PFSK-1 (cell line): ENCODE data around the gene PRRC2A.

ENCODE experiments used
- POLR2AphosphoS5 ChIP-seq: IDR thresholded peaks from 2 replicates; pipeline ENCODE4 v1.6.1; 2012; ENCODE audit warnings: low read depth, mild to moderate bottlenecking, control low read depth, low read length, moderate library complexity
- SIN3A ChIP-seq: IDR thresholded peaks from 2 replicates; pipeline ENCODE4 v1.6.1; 2012; ENCODE audit warnings: mild to moderate bottlenecking, low read length, moderate library complexity, borderline replicate concordance; ENCODE audit not compliant: insufficient read depth
- TAF1 ChIP-seq: IDR thresholded peaks from 2 replicates; pipeline ENCODE4 v1.6.1; 2012; ENCODE audit warnings: low read length, control low read depth, borderline replicate concordance; ENCODE audit not compliant: insufficient read depth
- TF ChIP-seq, protein P1 (sequence below), 2 experiments: IDR thresholded peaks; 2 replicates each; pipeline versions ENCODE4 v1.6.1 to v1.8.0; 2011 to 2012; ENCODE audit warnings: low read depth in 2 of 2, low read length in 2 of 2, control low read depth in 1 of 2, inconsistent platforms in 1 of 2, mild to moderate bottlenecking in 1 of 2, moderate library complexity in 1 of 2; ENCODE audit not compliant: insufficient read depth in 1 of 2

DNA sequence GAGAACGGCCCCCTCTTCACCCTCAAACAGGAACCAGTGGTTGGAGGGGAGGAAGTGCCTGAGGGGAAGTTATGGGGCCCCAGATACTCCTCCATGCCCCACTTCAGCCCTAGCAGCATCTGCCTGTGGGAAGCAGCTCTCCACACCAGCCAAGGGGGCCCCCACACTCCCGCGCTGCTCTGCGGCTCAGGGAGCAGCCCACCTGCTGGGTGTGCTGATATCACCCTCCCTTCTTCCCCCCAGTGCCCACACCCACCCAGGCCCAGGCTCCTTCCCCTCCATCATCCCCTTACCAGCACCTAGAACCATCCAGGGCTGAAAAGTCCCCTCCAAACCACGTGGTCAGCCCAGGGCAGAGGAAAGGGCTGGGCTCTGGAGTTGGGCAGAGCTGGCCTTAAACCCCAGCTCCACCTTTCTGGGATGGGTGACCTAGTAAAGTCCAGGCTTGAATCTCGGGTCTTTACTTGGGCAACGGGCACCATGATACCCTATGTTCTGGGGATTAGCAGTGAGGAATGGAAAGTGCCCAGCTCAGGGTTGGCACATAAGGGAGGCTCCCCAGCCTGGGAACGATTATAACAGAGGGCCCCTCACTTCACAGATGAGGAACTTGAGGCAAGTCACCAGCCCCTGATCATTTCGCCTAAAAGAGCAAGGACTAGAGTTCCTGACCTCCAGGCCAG, 33.8 kb upstream of the PRRC2A start:
- TF ChIP-seq POLR2AphosphoS5 (no peak), TAF1 (no peak), SIN3A (no peak)
- TF ChIP-seq, protein P1, sequence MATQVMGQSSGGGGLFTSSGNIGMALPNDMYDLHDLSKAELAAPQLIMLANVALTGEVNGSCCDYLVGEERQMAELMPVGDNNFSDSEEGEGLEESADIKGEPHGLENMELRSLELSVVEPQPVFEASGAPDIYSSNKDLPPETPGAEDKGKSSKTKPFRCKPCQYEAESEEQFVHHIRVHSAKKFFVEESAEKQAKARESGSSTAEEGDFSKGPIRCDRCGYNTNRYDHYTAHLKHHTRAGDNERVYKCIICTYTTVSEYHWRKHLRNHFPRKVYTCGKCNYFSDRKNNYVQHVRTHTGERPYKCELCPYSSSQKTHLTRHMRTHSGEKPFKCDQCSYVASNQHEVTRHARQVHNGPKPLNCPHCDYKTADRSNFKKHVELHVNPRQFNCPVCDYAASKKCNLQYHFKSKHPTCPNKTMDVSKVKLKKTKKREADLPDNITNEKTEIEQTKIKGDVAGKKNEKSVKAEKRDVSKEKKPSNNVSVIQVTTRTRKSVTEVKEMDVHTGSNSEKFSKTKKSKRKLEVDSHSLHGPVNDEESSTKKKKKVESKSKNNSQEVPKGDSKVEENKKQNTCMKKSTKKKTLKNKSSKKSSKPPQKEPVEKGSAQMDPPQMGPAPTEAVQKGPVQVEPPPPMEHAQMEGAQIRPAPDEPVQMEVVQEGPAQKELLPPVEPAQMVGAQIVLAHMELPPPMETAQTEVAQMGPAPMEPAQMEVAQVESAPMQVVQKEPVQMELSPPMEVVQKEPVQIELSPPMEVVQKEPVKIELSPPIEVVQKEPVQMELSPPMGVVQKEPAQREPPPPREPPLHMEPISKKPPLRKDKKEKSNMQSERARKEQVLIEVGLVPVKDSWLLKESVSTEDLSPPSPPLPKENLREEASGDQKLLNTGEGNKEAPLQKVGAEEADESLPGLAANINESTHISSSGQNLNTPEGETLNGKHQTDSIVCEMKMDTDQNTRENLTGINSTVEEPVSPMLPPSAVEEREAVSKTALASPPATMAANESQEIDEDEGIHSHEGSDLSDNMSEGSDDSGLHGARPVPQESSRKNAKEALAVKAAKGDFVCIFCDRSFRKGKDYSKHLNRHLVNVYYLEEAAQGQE (IDR thresholded peaks at IDR 0.05; ENCODE audit: insufficient read depth in 1 of 2, low read depth in 2 of 2, low read length in 2 of 2), result no peak
